A549 treated with GW870086 at 1 μM for 4 hours (cell line): Measurements from ENCODE around the gene PSMA3. TPM values are rescaled to one million over a fixed set of nuclear protein-coding genes. Genes with fewer than 3 reads are reported as not detected.

Source experiments
- total RNA-seq: library from RNA; stranded (reverse); fragments of 200-300 nt; extraction: Qiagen RNA extraction; gene quantifications from 5 replicates; pipeline ENCODE4 v1.2.3, GENCODE V29; 2022; ENCODE audit warnings: low read depth

Gene PSMA3
- 187 to 260 TPM (median 201 TPM) in 5 replicates for total RNA-seq

GRCh38 chr14:58244556-58245387 is at the start of gene PSMA3:
Gene PSMA3 (plus strand): TSS chr14:58244843. CDS start chr14:58244921, 78 bp downstream.

GRCh38 chr14:58199726-58200479 is 44.7 kb upstream of the PSMA3 start, which contains the start of gene ACTR10:
Gene ACTR10 (plus strand): TSS chr14:58200149. CDS start chr14:58200218, 69 bp downstream.

GRCh38 chr14:58298477-58299400 is 54.1 kb downstream of the PSMA3 start, which contains the start of gene ARID4A:
Gene ARID4A (plus strand): TSS chr14:58298555. CDS start chr14:58299855, 1,300 bp downstream.

Other genes with a start within 250 kb of the PSMA3 start
- 0.36 to 0.64 TPM (median 0.49 TPM) in 5 replicates for gene ARMH4, start 92.6 kb upstream of the PSMA3 start, total RNA-seq
- gene ACTR10, start 44.7 kb upstream of the PSMA3 start, total RNA-seq, result 43.2 to 51.5 TPM (median 46.4 TPM) in 5 replicates
- 2.8 to 5.5 TPM (median 5.0 TPM) in 5 replicates for gene ARID4A, start 53.7 kb downstream of the PSMA3 start, total RNA-seq
- gene TOMM20L, start 151.1 kb downstream of the PSMA3 start, total RNA-seq, result not detected in 5 replicates
- 66.5 to 80.5 TPM (median 73.7 TPM) in 5 replicates for gene TIMM9, start 182.7 kb downstream of the PSMA3 start, total RNA-seq
- 6.0 to 10.6 TPM (median 9.2 TPM) in 5 replicates for gene KIAA0586, start 182.9 kb downstream of the PSMA3 start, total RNA-seq